Transverse colon (tissue), 4 donors: ENCODE measurements around the gene SIN3A. TPM values are rescaled to one million over a fixed set of nuclear protein-coding genes. Genes with fewer than 3 reads are reported as not detected.
"Not testable (repeated sequence)": the region's sequence is repeated elsewhere in the genome, so short reads cannot be mapped to it uniquely, and the experiment has no call there.

Experiments used
- DNase-seq: peaks from one replicate; pipeline ENCODE4 v3.0.0-alpha.2; 2019
- H3K27ac ChIP-seq, 4 donors: fragments of 200-600 bp; sonication (generic); 2 replicates each; pipeline ENCODE4 v1.5.1; 2016 to 2018; ENCODE audit warnings: inconsistent platforms in 4 of 4
- H3K27me3 ChIP-seq: fragments of 200-600 bp; sonication (generic); 2 replicates; pipeline ENCODE4 v1.5.1; 2017; ENCODE audit warnings: inconsistent platforms
- H3K36me3 ChIP-seq, 4 donors: fragments of 200-600 bp; sonication (generic); 2 replicates each; pipeline ENCODE4 v1.5.1; 2017 to 2019; ENCODE audit warnings: inconsistent platforms in 4 of 4
- H3K4me1 ChIP-seq, 4 donors: fragments of 200-600 bp; sonication (generic); 2 replicates each; pipeline ENCODE4 v1.5.1; 2017 to 2020; ENCODE audit warnings: inconsistent platforms in 4 of 4
- H3K4me3 ChIP-seq, 4 donors: fragments of 200-600 bp; sonication (generic); 1 replicate in 1 of 4; 2 replicates in 3 of 4; pipeline versions ENCODE4 v1.5.1 to v1.6.1; 2017 to 2019; ENCODE audit warnings: inconsistent platforms in 4 of 4
- H3K9me3 ChIP-seq, 2 donors: fragments of 200-600 bp; sonication (generic); 2 replicates each; pipeline ENCODE4 v1.5.1; 2017 to 2019; ENCODE audit warnings: inconsistent platforms in 2 of 2
- CTCF ChIP-seq, 5 experiments: fragments of 200-600 bp in 3 of 5; fragments of 450-650 bp in 2 of 5; sonication (generic) in 3 of 5; IDR thresholded peaks; 1 replicate in 2 of 5; 2 replicates in 3 of 5; pipeline ENCODE4 v1.5.1; 2016 to 2017; ENCODE audit warnings: antibody characterized with exemption in 5 of 5, inconsistent platforms in 3 of 5, mild to moderate bottlenecking in 2 of 5, moderate library complexity in 1 of 5
- EP300 ChIP-seq: sonication (generic); formaldehyde crosslinking; IDR thresholded peaks from one replicate; pipeline ENCODE4 v1.6.1; 2017; ENCODE audit warnings: antibody characterized with exemption, low read depth
- POLR2A ChIP-seq: fragments of 450-650 bp; IDR thresholded peaks from one replicate; pipeline ENCODE4 v1.6.1; 2016; ENCODE audit warnings: antibody characterized with exemption, mild to moderate bottlenecking, moderate library complexity
- POLR2AphosphoS5 ChIP-seq, 3 donors: sonication (generic); formaldehyde crosslinking; IDR thresholded peaks; one replicate each; pipeline ENCODE4 v1.6.1; 2016; ENCODE audit warnings: antibody characterized with exemption in 3 of 3
- WGBS, 2 donors: methylation state at CpG; one replicate each; pipeline ENCODE4 v1.1.5; 2018; ENCODE audit warnings: low coverage in 1 of 2; 5-methylcytosine and 5-hydroxymethylcytosine counted together
- in situ Hi-C, 4 donors: fragments of 200-750 bp; cut with MboI; loops; one replicate each; pipeline versions ENCODE4 v1.15.0 to v1.15.1; 2017; ENCODE audit warnings: low sequenced_read_pairs in 3 of 4, low pct_ligation_motif_present in 1 of 4, low pct_unique_long_range_greater_than_20kb in 1 of 4
- intact Hi-C: fragments of 100-400 bp; cut with DNase I; formaldehyde crosslinking; loops from one replicate; pipeline ENCODE4 v1.15.1; 2023; ENCODE audit warnings: low total_unique reads
- total RNA-seq, 4 donors: library from RNA; depleted of rRNA; stranded (reverse); fragments of >200 nt; gene quantifications; one replicate each; pipeline ENCODE4 v1.1.0, GENCODE V29; 2016

SIN3A gene
- total RNA-seq, 4 donors from 2014 or later: 39.3 to 88.0 (median 72.6) TPM

DNA sequence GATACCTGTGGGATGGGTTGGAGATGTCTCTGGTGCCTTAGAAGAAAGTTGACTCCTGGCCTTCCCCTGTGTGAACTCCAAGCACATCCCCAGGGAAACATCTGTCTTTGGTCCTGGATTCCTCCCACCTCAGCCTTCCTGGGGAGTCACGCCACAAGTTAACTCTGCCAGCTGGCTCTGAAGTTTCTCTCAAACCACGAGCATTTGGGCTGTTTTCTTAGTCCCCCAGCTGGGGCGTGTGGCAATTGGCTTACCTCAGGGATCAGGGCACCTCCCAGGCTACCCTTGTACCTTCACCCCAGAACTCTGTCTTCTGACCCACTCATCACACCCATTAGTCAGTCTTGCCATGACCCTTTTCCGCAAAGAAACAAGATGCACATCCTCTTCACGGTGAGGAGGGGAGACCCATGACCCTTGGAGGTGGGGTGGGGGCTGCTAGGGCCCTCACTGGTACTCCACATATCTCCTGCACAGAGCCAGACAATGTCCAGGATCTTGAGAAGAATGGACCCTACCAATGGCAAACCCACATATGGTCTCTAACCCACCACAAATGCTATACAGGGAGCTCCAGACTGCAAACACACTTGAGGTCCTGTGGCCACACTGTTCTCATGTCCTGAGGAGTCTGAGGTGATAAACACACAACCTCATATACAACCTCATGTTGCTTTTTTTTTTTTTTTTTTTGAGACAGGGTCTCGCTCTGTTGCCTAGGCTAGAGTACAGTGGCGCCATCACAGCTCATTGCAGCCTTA lies 100.7 kb downstream of the SIN3A start:
- no peak overlapping the region for H3K27ac ChIP-seq
- H3K36me3 ChIP-seq: no peaks in the 10 kb centered on the region
- no peak overlapping the region for H3K4me3 ChIP-seq
- H3K27me3 ChIP-seq: no peaks in the 10 kb centered on the region
- in situ Hi-C loops: loop anchor here in 3 of 4 donors (25.0 kb wide), 1 partner anchor 287 kb away; the partner anchor contains the start of genes IMP3 (in 3 of the 3), SNUPN (in 3 of the 3) and SNX33 (in 3 of the 3)
- peaks cover 11 to 21% (median 15%) of the 10 kb centered on the region in 4 donors for H3K4me1 ChIP-seq
- no peak for DNase-seq
- no peaks in the 10 kb centered on the region for H3K9me3 ChIP-seq
- intact Hi-C loops: no loop called here
- 78 to 95% methylated on average over 3 to 7 of the region's 7 CpGs for WGBS, 2 donors
- no peak for TF ChIP-seq POLR2AphosphoS5 (IDR thresholded peaks at IDR 0.05)
- TF ChIP-seq POLR2A: no peak
- TF ChIP-seq EP300: no peak
- no peak for TF ChIP-seq CTCF (IDR thresholded peaks at IDR 0.05)

DNA sequence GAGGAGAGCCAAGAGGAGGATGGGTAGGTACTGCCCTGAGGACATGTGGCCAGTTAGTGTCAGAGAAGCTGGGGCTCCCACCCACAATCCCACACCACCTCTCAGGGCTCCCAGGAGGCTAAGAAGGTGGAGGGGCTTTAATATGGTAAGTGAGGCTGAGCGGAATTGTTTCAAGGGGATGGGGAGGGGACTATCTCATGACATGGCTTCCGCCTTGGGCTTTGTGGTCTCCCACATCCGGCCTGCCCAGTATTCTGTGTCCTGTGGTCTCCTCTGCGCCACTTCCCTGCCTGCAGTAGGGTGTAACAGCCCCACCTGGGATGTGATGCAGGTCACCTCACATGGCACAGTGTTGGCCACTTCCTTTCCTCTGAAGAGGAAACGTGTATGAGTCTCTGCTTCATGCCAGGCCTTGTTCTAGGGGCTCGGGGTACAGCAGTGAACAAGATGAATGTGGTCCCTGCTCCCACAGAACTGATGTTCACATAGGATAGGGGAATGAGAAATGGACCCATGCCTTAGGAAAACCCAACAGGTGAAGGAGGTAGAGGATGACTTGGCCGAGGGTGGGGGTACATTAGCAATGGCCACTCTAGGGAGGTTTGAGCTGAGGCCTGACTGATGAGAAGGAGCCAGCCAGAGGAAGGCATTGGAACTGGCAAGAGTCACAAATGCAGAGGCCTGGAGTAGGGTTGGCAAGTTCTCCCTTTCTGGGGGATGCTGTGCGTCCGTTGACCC lies 101.5 kb downstream of the SIN3A start:
- Histone ChIP-seq H3K27ac (no peak overlapping the region), H3K4me3 (no peak overlapping the region), H3K9me3 (no peaks in the 10 kb centered on the region), H3K4me1 (peaks cover 11 to 21% (median 15%) of the 10 kb centered on the region in 4 donors), H3K27me3 (no peaks in the 10 kb centered on the region), H3K36me3 (no peaks in the 10 kb centered on the region)
- TF ChIP-seq POLR2AphosphoS5 (IDR thresholded peaks at IDR 0.05) (peak in 1 of 3 donors; percentile 11), CTCF (IDR thresholded peaks at IDR 0.05) (no peak)
- peak; percentile 66 for DNase-seq
- in situ Hi-C loops: loop anchor here (25.0 kb wide), 2 partner anchors 287 to 338 kb away; partner anchors contain the start of genes IMP3 (in 3 of the 4), SNUPN (in 3 of the 4), SNX33 (in 3 of the 4) and PPCDC (in 1 of the 4)
- 65% methylated on average over 9 of the region's 9 CpGs; no CpG with 5 or more reads in 1 of the 2 donors for WGBS, 2 donors
- intact Hi-C loops: no loop called here

DNA sequence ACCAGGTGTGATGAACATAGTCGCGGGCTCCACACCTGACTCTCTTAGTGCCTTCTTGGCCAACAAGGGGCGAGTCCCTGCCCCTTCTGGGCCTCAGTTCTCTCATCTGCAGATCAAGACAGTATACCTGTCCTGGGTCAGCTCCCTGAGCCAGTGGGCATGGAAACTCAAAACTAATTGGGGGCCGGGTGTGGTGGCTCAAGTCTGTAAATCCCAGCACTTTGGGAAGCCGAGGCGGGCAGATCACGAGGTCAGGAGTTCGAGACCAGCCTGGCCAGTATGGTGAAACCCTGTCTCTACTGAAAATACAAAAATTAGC lies 102.2 kb downstream of the SIN3A start:
- H3K27me3 ChIP-seq, DNase-seq, H3K9me3 ChIP-seq, H3K4me3 ChIP-seq, H3K36me3 ChIP-seq, H3K27ac ChIP-seq, intact Hi-C loops: not testable (repeated sequence)
- 80 to 88% methylated on average over 2 to 7 of the region's 8 CpGs for WGBS, 2 donors
- in situ Hi-C loops: loop anchor here in 1 of 4 donors (25.0 kb wide), 1 partner anchor 337 kb away; the partner anchor contains the start of gene PPCDC
- H3K4me1 ChIP-seq: peaks cover 11 to 21% (median 15%) of the 10 kb centered on the region in 4 donors

GRCh38 chr15:75348562-75349350 lies 102.7 kb downstream of the SIN3A start:
- intact Hi-C loops: no loop called here
- TF ChIP-seq EP300: no peak
- no peak for TF ChIP-seq CTCF (IDR thresholded peaks at IDR 0.05)
- peak in 1 of 3 donors; percentile 15 for TF ChIP-seq POLR2AphosphoS5 (IDR thresholded peaks at IDR 0.05)
- no peak for TF ChIP-seq POLR2A
- Histone ChIP-seq H3K4me3 (peak overlapping the region; percentile 75 to 89 (median 82)), H3K4me1 (peaks cover 11 to 25% (median 15%) of the 10 kb centered on the region in 4 donors), H3K9me3 (no peaks in the 10 kb centered on the region), H3K27me3 (no peaks in the 10 kb centered on the region), H3K36me3 (no peaks in the 10 kb centered on the region), H3K27ac (peak overlapping the region in 3 of 4 donors; percentile 80 to 88 (median 86))
- in situ Hi-C loops: loop anchor here in 1 of 4 donors (25.0 kb wide), 1 partner anchor 336 kb away; the partner anchor contains the start of gene PPCDC
- 51% methylated on average over 41 of the region's 46 CpGs; no CpG with 5 or more reads in 1 of the 2 donors for WGBS, 2 donors
- peak; percentile 24 for DNase-seq
